ENCODE data around the gene GNL3L. TPM values are rescaled to one million over a fixed set of nuclear protein-coding genes. Genes with fewer than 3 reads are reported as not detected.
"Not testable (repeated sequence)": the region's sequence is repeated elsewhere in the genome, so short reads cannot be mapped to it uniquely, and the experiment has no call there.

Gene GNL3L
- total RNA-seq, result 10 to 100 TPM; 65.4 to 69.6 TPM

- POLR2A ChIA-PET, result interaction anchor here (1.1 to 1.5 kb wide), 2 partner anchors 12 to 110 kb away, joined by 3 to 6 read pairs; no protein-coding TSS in a partner anchor
- ATAC-seq (peak; percentile 86), DNase-seq (peak; percentile 85)
- peaks cover 42% of the 10 kb centered on the region for H3K36me3 Mint-ChIP-seq (ENCODE audit: low read depth)
- CTCF ChIA-PET, result interaction anchor here (0.7 kb wide), 1 partner anchor 1533 kb away, joined by 3 read pairs; no protein-coding TSS in a partner anchor
- peak within 1 kb of the TSS; percentile 94 for H3K4me3 Mint-ChIP-seq
- H3K27me3 Mint-ChIP-seq, result no peaks in the 10 kb centered on the region
- H3K4me1 Mint-ChIP-seq (ENCODE audit: low read depth), result peaks cover 28% of the 10 kb centered on the region
- intact Hi-C loops (cut with micrococcal nuclease), result no loop called here
- no peak for TF ChIP-seq CTCF (IDR thresholded peaks at IDR 0.05)
- peaks cover 5% of the 10 kb centered on the region for H3K9me3 Mint-ChIP-seq
- H3K27ac Mint-ChIP-seq, result peak within 1 kb of the TSS; percentile 98
Observed at GRCh38 chrX:54529552-54530356, at the start of gene GNL3L. GNL3L (plus strand) TSS chrX:54530219; CDS start chrX:54532567, 2,348 bp downstream.

- Mint-ChIP-seq H3K4me3 (no peak overlapping the region), H3K36me3 (ENCODE audit: low read depth) (no peaks in the 10 kb centered on the region), H3K27me3 (peaks cover 2% of the 10 kb centered on the region), H3K9me3 (no peaks in the 10 kb centered on the region), H3K4me1 (ENCODE audit: low read depth) (no peaks in the 10 kb centered on the region), H3K27ac (no peak overlapping the region)
- ChIA-PET POLR2A (no interaction called here), CTCF (no interaction called here)
- DNase-seq (no peak), ATAC-seq (no peak)
- no peak for TF ChIP-seq CTCF (IDR thresholded peaks at IDR 0.05)
- intact Hi-C loops (cut with micrococcal nuclease), result no loop called here
Observed at GRCh38 chrX:54482839-54483593, 47.0 kb upstream of the GNL3L start.

- no peak overlapping the region for H3K4me3 Mint-ChIP-seq
- no peaks in the 10 kb centered on the region for H3K4me1 Mint-ChIP-seq (ENCODE audit: low read depth)
- H3K9me3 Mint-ChIP-seq, result no peaks in the 10 kb centered on the region
- intact Hi-C loops (cut with micrococcal nuclease), result no loop called here
- ChIA-PET POLR2A (no interaction called here), CTCF (no interaction called here)
- peaks cover 2% of the 10 kb centered on the region for H3K27me3 Mint-ChIP-seq
- TF ChIP-seq CTCF (IDR thresholded peaks at IDR 0.05), result no peak
- ATAC-seq, result no peak
- H3K27ac Mint-ChIP-seq, result no peak overlapping the region
- no peaks in the 10 kb centered on the region for H3K36me3 Mint-ChIP-seq (ENCODE audit: low read depth)
- DNase-seq, result no peak
Observed at GRCh38 chrX:54483946-54484345, 46.1 kb upstream of the GNL3L start.

GRCh38 chrX:54484666-54485065 is 45.4 kb upstream of the GNL3L start:
- Mint-ChIP-seq H3K27ac (no peak overlapping the region), H3K4me3 (no peak overlapping the region), H3K9me3 (no peaks in the 10 kb centered on the region), H3K27me3 (peaks cover 2% of the 10 kb centered on the region), H3K36me3 (ENCODE audit: low read depth) (no peaks in the 10 kb centered on the region), H3K4me1 (ENCODE audit: low read depth) (no peaks in the 10 kb centered on the region)
- ATAC-seq (no peak), DNase-seq (no peak)
- no peak for TF ChIP-seq CTCF (IDR thresholded peaks at IDR 0.05)
- ChIA-PET CTCF (no interaction called here), POLR2A (no interaction called here)
- intact Hi-C loops (cut with micrococcal nuclease), result no loop called here

- H3K4me3 Mint-ChIP-seq; H3K4me1 Mint-ChIP-seq (ENCODE audit: low read depth); H3K36me3 Mint-ChIP-seq (ENCODE audit: low read depth); POLR2A ChIA-PET; H3K9me3 Mint-ChIP-seq; intact Hi-C loops (cut with micrococcal nuclease); ATAC-seq; H3K27me3 Mint-ChIP-seq; H3K27ac Mint-ChIP-seq; CTCF ChIA-PET; DNase-seq: not testable (repeated sequence)
Observed at GRCh38 chrX:54489819-54490218, 40.2 kb upstream of the GNL3L start.
